ENCODE data around the gene NXPH1.

DNA sequence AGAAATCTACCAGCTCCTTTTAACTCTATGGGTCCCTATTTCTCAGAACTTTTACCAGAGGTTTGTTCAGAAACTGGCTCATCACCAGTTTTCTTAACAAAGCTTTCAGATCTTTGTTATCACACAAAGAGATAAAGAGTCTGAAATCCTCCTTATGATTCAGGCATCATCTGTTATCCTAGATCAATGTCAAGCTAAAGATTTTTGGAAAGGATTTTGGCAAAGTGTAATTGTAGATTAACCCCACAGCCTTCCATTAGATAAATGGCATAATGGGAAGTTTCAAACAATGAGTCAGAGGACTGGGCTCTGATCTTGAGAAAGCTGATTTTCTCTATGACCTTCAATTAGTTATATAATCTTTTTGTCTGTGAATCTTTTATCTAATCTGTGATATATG, 192.2 kb downstream of the NXPH1 start:
- TF ChIP-seq POLR2A (IDR thresholded peaks at IDR 0.05; ENCODE audit: low read length) (no peak), GATA1 (IDR thresholded peaks at IDR 0.05; ENCODE audit: low read depth, low read length) (no peak)

Data from erythroblast (primary cell).